HG03558 (cell line): ENCODE measurements around the gene MANSC4.

Source experiments
- ATAC-seq: cut with Tn5 transposase; IDR thresholded peaks from one replicate; pipeline ENCODE4 v1.9.1; 2021; ENCODE audit warnings: moderate number of reproducible peaks; ENCODE audit not compliant: unreplicated experiment; ENCODE audit errors: extremely low read depth

Gene MANSC4

DNA sequence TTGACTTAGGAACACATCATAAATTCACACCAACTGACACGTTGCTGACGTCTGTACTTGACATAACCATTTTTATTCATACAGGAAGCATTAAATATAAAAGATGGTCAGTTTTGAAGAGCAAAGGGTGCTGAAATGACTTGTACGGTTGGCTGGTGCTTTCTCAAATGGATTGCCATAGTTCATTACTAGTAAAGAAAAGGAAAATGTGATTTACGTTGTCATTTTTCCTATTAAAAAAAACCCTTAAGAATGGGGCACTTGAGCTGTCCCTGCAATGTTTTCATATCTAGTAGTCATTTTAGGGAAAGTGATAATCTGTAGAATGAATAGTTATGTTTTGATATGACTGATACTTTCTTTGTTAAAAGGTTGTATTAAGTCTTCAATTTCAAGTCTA lies 22.5 kb upstream of the MANSC4 start:
- ATAC-seq: no peak

DNA sequence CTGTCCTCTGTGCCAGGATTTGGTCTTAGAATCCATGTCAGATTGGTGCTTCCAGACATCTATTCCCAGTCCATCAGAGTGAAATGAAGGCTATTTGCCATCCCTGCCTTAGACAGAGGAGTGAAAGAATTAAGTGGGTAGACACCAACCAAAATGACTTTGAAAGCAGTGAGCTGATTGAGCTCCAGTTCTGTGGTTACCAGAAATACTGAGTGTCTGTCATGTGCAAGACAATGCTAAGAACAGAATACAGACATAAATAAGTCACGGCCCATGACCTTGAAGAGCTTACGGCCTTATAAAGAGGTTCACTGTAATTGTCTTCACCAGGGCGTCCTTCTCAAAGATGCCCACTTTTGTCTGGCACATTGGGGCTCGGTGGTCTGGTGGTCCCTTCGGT lies 21.6 kb upstream of the MANSC4 start:
- ATAC-seq: no peak

- ATAC-seq: no peak
These were observed 20.8 kb upstream of the MANSC4 start for GRCh38 chr12:27800819-27801218.

DNA sequence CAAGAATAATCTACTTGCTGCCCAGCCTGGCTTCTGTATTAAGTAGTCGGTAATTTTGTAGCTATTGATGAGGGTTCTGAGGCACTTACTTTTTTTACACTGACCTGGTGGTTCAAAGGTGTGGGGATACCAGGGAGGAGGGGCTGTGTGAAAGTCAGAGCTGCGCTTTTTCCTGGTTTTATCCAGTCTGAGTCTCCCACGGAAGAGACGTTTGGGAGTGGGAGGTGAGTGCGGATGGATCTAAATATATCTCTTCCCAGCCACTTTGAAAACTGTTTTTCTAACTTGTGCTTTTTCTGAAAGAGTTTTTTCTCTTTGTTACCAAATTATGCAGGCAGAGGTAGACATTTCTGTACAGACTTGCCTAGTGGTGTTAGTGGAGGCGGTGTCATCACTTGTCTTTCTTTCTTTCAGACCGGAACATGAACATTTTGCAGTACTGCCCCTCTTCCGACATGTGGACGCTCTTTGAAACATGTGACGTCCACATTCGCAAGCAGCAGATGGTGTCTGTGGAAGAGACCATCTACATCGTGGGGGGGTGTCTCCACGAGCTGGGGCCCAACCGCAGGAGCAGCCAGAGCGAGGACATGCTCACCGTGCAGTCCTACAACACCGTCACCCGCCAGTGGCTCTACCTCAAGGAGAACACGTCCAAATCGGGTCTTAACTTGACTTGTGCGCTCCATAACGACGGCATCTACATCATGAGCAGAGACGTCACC lies 17.4 kb upstream of the MANSC4 start:
- ATAC-seq: no peak

GRCh38 chr12:27796128-27796527 lies 16.1 kb upstream of the MANSC4 start:
- no peak for ATAC-seq

DNA sequence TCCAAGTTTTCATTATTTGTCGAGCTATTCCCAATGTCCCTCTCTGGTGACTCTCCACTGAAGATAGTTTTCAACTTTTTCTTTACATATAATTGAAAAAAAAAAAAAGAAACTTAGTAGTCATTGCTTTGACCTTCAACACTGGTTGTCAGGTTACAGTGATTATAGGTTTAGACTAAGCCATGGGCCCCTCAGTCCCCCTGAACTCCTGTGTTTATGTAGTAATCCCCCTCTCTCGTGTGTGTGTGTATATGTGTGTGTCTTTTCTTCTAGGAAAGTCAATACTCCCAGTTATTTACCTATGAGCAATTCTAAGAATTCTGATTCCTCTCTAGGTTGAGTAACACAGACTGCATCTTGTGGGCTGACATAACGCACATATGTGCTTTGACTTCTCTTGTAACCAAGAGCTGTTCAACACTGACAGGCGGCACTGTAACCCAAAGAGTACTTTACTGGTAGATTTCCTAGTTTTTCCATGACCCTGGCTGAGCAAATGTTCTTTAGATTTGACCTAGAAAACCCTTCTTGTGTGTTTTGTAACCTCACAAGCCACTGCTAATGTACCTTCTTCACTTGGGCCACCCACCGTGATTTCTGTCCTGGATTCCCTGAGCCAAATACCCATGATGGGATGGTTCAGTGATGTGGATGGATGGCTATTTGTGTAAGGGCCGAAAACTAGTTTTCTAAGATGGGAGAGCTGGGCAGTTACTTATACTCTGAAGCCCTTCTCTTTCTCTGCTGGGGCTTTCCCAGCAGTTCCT lies 15.0 kb upstream of the MANSC4 start:
- no peak for ATAC-seq

DNA sequence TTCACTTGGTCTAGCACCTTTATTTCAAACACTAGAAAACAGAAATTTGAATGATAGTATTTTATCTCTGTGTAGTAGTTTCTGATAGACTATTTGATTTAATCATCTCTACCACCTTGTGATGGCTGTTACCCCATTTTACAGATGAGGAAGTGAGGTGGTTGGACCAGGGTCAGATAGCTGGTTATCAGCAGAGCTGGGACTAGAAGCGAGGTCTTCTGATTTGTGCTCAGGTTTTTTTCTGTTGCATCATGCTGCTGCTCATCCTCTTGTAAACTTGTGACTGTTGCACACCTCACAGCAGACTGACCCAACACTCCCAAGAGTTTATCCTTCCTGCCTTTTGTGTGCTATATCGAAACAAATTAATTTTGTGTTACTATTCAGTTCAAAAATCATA lies 10.1 kb upstream of the MANSC4 start:
- no peak for ATAC-seq

DNA sequence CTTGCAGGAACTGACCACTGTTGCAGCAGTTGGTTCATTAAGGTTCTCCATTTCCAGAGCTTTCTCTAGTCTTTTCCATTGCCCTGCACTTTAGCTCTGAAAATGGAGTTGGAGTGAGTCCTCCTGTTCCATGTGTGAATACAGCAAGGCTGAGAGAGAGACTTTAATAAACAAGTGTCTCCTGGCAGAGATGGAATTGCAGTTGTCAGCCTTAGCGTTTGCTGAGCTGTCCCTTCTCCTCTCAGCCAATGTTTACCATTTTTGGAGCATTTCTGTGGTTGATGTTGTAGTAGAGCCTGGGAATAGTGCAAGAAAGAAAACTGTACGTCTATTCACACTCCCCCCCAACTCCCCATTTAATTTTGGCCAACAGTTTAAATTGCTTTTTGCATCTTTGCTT lies 7.5 kb upstream of the MANSC4 start:
- no peak for ATAC-seq

DNA sequence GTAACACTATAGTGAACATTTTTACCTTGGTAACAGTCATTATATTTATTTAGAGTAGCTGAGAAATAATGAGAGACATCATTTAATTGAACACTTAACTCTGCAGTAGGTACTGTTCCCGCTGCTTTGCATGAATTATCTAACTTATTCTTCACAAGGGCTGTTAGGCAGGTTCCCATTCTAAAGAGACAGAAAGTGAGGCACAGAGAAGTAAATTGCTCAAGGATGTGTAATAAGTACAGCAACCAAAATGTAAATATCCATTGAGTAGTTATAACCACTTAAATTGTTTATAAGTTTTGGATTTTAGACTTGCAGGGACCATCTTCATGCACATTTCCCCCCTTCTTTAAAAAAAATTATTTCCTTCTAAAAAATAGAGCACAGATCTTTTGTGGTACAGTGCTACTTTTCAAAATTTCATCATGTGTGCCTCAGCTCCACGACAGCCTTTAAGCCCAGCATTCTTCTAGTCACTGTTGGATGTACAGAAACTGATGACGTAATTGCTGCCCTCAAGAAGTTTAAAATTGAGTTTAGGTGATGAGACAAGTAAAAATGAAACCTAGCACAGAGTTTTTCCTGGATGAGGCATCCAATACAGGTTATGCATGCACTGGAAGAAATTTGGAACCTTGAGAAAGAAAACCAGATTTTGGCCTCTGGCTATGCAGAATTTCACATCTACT lies 6.0 kb upstream of the MANSC4 start:
- no peak for ATAC-seq

- no peak for ATAC-seq
These were observed 2.4 kb upstream of the MANSC4 start for GRCh38 chr12:27782481-27782880.

DNA sequence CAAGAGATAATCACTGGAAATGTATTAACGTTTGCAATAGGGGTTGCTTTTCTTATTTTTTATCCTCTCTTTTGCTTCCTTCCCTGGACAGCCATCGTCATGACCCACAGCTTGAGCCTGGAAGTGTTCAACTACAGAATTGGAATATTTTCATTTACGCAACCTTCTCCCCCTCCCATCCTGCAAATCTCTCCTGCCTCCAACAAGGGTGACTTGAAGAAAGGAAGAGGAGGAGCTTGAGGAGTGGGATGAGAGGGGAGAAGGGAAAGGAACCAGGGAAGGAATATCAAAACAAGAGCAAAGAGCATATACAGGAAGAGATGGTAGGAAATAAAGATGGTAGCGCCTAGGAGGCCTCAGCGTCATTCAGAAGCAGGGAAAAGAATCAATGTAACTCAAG lies 1.6 kb upstream of the MANSC4 start:
- ATAC-seq: no peak

DNA sequence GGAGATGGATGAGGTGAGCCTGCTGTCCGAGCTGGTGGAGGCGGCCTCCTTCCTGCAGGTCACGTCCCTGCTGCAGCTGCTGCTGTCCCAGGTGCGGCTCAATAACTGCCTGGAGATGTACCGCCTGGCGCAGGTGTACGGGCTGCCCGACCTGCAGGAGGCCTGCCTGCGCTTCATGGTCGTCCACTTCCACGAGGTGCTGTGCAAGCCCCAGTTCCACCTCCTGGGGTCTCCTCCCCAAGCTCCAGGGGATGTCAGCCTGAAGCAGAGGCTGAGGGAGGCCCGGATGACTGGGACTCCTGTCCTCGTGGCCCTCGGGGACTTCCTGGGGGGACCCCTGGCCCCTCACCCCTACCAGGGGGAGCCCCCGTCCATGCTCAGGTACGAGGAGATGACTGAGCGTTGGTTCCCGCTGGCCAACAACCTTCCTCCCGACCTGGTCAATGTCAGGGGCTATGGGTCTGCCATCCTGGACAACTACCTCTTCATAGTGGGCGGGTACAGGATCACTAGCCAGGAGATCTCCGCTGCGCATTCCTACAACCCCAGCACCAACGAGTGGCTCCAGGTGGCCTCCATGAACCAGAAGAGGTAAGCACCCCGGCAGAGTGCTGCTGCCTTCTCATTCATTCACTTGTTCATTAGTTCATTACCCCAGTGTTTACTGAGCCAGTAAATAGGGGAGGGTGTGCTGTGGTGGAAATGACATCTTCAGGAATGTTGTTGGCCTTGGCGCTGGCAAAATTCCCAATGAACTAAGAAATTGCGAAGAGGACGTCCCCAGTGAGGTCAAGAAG lies 774 bp upstream of the MANSC4 start:
- ATAC-seq: peak; percentile 17

DNA sequence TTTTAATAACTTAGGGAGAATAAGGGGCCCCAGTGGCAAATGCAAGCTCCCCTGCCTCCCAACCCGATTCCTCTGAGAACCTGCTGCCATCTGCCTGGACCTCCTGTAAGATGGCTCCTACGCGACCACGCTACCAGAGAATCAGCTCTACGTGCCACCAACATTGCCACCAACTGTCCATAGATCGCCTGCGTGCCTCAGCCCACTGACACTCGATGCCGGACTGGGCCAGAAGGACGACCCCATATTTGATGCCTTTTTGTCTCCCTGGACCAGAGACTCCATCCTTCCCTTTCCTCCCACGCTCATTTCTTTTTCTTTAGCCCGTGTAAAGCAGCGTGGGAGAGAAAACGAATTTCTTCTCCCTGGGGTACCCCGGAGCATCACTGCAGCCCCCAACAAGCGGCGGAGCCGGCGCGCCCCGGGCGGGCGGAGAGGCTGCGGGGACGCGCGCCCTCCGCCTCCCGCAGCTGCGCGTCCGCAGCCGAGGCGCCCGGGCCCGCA lies 568 bp downstream of the MANSC4 start:
- peak; percentile 6 for ATAC-seq

GRCh38 chr12:27778206-27778605 lies 1.8 kb downstream of the MANSC4 start:
- no peak for ATAC-seq

GRCh38 chr12:27777141-27777540 lies 2.9 kb downstream of the MANSC4 start:
- no peak for ATAC-seq

DNA sequence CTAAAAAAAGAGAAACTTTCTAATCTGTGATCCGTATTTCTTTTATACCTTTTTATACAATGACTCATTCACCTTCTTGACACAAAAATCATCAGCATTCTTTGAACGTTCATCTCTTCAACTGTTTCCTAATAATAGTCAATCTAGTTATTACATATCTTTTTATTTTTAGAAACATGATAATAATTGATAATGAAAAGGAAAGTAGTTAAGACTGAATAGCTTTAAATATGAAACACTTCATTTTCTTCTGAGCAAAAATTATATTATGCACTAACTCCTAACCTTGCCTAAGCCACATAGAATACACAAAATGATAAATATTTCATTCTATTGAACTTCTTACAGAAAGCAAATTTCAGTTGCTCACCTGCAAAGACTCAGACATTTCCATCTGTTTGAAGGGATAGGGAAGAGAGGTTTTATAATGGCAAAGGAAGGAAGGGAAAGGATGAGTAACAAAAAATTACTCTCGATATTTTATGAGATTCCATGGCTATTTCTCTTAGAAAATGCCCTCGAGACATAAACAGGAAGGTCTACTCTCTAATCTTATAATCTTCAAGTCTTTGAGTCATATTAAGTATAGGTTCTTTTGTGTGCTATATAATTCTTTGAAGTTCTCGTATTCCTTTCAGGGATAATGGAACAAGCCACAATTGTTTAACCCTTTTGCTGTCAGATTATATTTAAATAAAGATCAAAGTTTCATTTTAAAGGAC lies 7.5 kb downstream of the MANSC4 start:
- no peak for ATAC-seq

DNA sequence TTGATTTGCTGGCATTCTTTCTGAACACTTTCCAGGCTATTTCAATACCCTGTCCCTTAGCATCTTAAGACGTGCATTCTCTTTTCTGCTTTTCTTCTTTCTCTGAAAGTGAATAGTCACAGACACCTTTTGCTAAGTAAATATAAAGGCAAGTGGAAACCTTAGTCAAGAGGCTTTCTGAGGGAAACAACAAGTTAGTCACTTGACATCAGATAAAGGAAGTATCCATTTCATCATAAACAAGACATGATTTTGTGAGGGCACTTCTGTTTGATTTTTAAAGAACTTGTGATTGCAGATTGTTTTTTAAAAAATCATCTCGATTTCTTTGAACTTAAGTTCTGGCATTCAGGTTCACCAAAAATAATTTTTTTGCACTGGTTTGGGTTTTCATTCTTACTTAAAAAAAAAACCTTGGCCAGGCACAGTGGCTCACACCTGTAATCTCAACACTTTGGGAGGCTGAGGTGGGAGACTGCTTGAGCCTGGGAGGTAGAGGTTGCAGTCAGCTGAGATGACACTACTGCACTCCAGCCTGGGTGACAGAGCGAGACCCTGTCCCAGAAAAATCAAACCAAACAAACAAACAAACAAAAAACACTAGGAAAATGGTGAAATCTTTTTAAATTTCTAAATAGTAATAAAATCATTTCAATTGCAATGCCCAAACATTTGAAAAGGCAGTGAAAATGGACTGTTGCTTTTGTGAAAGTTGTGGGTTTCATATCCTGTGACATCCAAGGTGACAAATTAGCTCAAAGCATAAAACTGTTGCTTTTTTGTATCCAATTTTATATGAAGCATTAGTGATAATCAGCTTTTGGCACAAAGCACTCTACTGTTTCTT lies 8.3 kb downstream of the MANSC4 start:
- ATAC-seq: no peak

GRCh38 chr12:27769142-27769673 lies 10.8 kb downstream of the MANSC4 start:
- ATAC-seq: no peak

GRCh38 chr12:27766587-27766986 lies 13.4 kb downstream of the MANSC4 start:
- ATAC-seq: no peak
